ENCODE data around the gene SLF2.

SLF2 gene

GRCh38 chr10:101010329-101010728 lies 97.6 kb downstream of the SLF2 start:
- ChIA-PET CTCF (interaction anchor here (1.2 to 7.0 kb wide), 4 partner anchors 7 to 42 kb away, joined by 3 to 70 read pairs (median 6); partner anchors contain the start of genes LZTS2 and SEMA4G), POLR2A (no interaction called here)
- no peak for TF ChIP-seq CTCF (IDR thresholded peaks at IDR 0.05; ENCODE audit: control extremely low read depth, extremely low read depth, low read depth, missing control alignments)
- DNase-seq (ENCODE audit: extremely low spot score), result no peak

GRCh38 chr10:101011517-101012423 lies 99.0 kb downstream of the SLF2 start:
- no peak for DNase-seq (ENCODE audit: extremely low spot score)
- TF ChIP-seq CTCF (IDR thresholded peaks at IDR 0.05; ENCODE audit: control extremely low read depth, extremely low read depth, low read depth, missing control alignments), result no peak
- ChIA-PET POLR2A (no interaction called here), CTCF (interaction anchor here (0.8 to 7.0 kb wide), 9 partner anchors 9 to 46 kb away, joined by 3 to 70 read pairs (median 5); partner anchors contain the start of genes LZTS2, MRPL43, SEMA4G and TWNK)

GRCh38 chr10:101012525-101013364 lies 100.0 kb downstream of the SLF2 start:
- peak; percentile 93 for TF ChIP-seq CTCF (IDR thresholded peaks at IDR 0.05; ENCODE audit: control extremely low read depth, extremely low read depth, low read depth, missing control alignments)
- CTCF ChIA-PET, result interaction anchor here (0.8 to 7.0 kb wide), 6 partner anchors 10 to 47 kb away, joined by 3 to 70 read pairs (median 7); partner anchors contain the start of genes LZTS2, MRPL43, SEMA4G and TWNK
- POLR2A ChIA-PET, result no interaction called here
- peak; percentile 79 for DNase-seq (ENCODE audit: extremely low spot score)

GRCh38 chr10:101013365-101013825 lies 100.6 kb downstream of the SLF2 start:
- DNase-seq (ENCODE audit: extremely low spot score), result no peak
- ChIA-PET POLR2A (no interaction called here), CTCF (interaction anchor here (1.0 to 7.0 kb wide), 11 partner anchors 7 to 197 kb away, joined by 3 to 111 read pairs (median 13); partner anchors contain the start of genes LZTS2, PDZD7, SEMA4G and SFXN3)
- no peak for TF ChIP-seq CTCF (IDR thresholded peaks at IDR 0.05; ENCODE audit: control extremely low read depth, extremely low read depth, low read depth, missing control alignments)

- TF ChIP-seq CTCF (IDR thresholded peaks at IDR 0.05; ENCODE audit: control extremely low read depth, extremely low read depth, low read depth, missing control alignments), result peak; percentile 92
- ChIA-PET CTCF (interaction anchor here (0.7 to 7.0 kb wide), 35 partner anchors 8 to 482 kb away, joined by 3 to 111 read pairs (median 5); partner anchors contain the start of genes LZTS2, MRPL43, PDZD7 and SEMA4G), POLR2A (no interaction called here)
- DNase-seq (ENCODE audit: extremely low spot score), result peak; percentile 84
Measured at GRCh38 chr10:101014230-101014884, 101.6 kb downstream of the SLF2 start.
